IPS DF 4.7 (cell line): ENCODE results near the gene FEM1B.

Source experiments
- DNase-seq: peaks from one replicate; pipeline ENCODE4 v3.0.0-alpha.2; 2013; ENCODE audit warnings: low spot score; ENCODE audit errors: extremely low read depth

The FEM1B gene

DNA sequence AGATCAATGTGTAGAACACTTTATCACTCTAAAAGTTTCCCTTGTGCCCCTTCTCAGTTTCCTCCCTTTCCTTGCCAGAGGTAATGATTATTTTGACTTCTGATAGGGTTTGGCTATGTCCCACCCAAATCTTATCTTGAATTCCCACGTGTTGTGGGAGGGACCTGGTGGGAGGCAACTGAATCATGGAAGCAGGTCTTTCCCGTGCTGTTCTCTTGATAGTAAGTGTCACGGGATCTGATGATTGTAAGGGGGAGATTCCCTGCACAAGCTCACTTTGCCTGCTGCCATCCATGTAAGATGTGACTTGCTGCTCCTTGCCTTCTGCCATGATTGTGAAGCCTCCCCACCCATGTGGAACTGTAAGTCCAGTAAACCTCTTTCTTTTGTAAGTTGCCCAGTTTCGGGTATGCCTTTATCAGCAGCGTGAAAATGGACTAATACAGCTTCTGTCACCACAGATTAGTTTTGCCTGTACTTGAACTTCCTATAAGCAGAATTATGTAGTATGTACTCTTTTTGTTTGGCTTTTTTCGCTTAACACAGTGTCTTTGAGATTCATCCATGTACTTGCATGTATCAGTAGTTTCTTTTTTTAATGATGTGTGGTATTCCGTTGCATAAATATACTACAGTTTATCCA lies 7.2 kb downstream of the FEM1B start:
- no peak for DNase-seq

DNA sequence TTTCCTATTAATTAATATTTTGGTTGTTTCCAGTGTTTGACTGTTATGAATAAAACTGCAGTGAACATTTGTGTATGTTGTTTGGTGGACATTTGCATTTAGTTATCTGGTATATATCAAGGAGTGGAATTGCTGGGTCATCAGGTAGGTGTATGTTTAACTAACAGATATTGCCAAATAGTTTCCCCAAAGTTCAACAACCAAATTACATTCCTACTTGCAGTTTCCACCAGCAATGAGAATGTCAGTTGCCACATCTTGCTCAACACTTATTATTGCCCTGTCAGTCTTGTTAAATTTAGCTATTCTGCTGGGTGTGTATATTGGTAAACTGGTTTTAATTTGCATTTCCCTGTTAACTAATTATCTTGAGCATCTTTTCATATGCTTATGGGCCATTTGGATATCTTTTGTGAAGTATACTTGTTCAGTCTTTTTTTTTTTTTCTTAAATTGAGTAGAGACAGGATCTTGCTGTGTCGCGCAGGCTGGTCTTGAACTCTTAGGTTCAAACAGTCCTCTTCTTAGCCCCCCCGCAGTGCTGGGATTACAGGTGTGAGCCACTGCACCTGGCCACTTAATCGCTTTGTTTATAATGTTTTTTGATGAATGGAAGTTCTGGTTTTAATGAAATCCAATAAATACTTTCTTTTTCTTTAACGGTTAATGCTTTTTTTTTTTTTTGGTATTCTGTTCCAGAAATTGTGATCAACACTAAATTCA lies 7.9 kb downstream of the FEM1B start:
- no peak for DNase-seq

DNA sequence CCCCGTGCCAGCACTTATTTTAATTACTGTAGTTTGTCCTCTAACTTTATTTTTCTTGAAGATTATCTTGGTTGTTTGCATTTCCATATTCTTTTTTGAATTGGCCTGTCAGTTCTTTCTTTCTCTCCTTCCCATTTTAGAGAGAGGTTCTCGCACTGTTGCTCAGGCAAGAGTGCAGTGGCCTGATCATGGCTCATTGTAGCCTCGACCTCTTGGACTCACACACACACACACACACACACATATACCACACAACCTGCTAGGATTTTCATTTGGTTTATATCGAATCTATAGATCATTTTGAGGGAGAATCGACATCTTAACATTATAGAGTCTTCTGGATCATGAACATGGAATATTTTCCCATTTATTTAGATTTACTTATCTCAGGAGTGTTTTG lies 8.7 kb downstream of the FEM1B start:
- DNase-seq = no peak

DNA sequence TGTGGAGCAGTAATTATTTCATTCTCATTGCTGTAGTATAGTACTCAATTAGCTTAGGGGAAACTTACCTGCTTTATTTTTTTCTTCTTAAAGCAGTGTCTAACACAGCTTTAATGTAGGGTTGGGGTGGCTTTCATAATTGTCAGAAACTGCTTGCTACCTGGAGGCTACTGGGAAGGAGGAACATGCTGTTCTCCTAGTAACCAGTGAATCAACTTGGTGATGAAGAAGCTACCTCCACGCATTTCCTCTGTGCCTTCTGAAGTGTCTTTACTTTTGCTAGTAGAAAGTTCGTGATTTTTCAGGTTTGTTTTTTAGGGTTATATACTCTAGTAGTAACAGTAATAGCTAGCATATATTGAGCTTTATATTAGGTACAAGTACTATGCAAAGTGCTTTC lies 11.5 kb downstream of the FEM1B start:
- no peak for DNase-seq

DNA sequence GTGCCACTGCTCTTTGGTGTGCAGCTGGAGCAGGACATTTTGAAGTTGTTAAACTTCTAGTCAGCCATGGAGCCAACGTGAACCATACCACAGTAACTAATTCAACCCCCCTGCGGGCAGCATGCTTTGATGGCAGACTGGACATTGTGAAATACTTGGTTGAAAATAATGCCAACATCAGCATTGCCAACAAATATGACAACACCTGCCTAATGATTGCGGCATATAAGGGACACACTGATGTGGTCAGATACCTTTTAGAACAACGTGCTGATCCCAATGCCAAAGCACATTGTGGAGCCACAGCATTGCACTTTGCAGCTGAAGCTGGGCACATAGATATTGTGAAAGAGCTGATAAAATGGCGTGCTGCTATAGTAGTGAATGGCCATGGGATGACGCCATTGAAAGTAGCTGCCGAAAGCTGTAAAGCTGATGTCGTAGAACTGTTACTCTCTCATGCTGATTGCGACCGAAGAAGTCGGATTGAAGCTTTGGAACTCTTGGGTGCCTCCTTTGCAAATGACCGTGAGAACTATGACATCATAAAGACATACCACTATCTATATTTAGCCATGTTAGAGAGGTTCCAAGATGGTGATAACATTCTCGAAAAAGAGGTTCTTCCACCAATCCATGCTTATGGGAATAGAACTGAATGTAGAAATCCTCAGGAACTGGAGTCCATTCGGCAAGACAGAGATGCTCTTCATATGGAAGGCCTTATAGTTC lies 12.2 kb downstream of the FEM1B start:
- no peak for DNase-seq

DNA sequence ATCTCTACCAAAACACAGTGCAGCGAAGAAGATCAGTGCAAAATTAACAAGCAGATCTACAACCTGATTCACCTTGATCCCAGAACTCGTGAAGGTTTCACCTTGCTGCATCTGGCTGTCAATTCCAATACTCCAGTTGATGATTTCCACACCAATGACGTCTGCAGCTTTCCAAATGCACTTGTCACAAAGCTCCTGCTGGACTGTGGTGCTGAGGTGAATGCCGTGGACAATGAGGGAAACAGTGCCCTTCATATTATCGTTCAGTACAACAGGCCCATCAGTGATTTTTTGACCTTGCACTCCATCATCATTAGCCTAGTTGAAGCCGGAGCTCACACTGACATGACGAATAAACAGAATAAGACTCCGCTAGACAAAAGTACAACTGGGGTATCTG lies 13.2 kb downstream of the FEM1B start:
- DNase-seq = no peak

DNA sequence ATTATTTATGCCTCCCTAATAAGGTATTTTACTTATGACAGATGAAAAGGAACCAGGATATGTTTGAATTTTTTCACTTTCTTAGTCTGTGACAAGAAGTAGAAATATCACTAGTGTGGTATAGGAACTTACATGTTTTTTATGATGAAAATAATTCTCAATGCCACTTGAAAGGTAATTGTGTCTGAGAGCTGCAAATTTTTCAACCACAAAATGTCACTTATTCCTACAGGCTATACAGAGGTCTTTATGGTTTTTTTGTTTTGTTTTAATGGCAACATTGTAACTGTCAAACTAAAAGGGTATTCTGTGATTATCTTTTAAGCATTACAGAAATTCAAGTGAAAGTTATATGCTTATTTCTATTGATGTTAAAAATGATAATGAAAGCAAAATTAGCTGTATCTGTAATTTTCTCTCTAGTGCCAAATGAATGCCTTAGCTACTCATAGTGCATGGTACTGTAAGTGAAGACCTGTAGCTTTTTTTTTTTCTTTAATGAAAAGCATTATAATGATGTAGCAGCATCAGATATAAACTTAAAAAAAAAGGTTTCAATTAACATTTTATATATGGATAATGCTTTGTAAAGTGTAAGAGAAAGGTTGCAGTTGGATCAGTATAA lies 14.7 kb downstream of the FEM1B start:
- no peak for DNase-seq

DNA sequence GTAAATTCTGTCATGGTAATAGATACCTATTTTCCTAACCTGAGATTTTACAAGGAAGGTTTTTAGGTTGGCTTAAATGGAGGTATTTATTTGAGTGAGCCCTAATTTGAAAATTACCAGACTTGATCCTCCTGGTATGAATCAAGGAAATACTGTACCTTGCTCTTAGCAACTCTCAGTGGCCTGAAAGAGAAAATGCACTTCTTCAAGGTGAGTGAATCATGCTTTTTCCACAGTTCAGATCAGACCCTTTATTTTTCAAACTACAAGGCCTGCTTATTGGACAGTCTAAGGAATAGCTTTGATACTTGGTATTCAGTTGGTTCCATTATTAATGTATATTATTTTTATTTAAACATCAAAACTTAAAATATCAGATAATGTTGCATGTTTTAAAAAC lies 15.4 kb downstream of the FEM1B start:
- no peak for DNase-seq

DNA sequence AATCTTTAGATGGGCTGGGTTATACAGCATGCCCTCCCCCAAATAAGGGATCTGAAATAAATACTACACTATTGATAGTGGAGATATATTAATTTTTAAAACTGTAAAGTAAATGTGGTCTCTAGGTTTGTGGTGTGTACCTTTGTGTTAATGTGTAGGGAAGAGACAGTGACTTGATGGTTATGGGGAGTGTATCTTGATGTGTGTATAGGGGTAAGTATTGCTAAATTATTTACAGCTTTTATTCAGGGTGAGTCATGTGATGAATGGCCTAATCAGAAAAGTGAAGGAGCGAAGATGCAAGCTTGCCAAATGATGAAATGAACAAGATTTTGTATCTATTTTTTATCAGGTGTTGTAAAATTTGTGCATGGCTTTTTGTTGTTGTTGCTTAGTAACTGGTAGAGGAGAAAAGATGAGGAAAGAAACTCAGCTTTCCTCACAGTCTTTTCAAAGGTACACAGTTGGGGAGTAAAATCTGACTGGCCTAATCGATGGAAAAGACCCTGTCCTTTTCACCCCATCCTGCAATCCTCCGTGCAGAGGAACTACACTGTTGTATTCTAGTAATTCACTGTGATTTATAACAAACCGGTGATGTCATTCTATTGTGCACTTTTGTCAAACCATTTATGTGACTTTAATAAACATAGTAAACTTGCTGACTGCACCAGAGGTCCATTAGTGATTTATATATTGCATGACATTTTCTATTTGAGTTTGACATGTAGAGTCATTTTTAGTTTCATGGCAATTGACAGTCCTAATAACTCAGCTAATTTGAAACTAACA lies 17.7 kb downstream of the FEM1B start:
- no peak for DNase-seq

DNA sequence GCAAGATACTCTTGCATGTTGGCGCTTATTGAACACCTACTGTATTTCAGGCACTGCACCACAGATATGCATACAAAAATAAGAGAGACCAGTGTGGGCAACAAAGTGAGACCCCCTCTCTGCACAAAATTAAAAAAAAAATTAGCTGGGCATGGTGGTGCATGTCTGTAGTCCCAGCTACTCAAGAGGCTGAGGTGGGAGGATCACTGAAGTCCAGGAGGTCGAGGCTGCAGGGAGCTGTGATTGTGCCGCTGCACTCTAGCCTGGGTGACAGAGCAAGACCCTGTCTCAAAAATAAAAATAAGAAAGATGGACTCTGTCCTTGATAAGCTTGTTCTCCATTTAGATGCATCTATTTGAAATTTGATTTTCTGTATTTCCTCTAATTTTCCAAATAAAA lies 20.8 kb downstream of the FEM1B start:
- DNase-seq = no peak

DNA sequence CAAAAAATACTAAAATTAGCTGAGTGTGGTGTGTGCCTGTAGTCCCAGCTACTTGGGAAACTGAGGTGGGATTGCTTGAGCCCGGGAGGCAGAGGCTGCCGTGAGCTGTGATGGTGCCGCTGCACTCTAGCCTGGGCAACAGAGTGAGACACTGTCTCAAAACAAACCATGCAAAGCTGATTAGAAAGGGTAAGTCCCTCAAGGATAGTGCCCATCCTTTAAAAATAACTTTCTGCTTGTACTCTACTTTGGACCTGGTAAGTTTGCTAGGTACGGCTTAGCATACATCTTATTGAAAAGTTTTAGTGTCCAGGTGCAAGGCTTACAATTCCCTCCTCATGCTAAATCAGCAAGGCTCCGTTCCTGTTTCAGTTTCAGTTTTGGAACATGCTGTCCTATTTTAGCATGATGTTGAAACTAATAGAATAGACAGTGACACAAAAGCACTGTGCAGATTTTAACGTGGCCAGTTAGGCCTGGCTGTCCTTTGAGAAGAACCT lies 21.4 kb downstream of the FEM1B start:
- DNase-seq = no peak

DNA sequence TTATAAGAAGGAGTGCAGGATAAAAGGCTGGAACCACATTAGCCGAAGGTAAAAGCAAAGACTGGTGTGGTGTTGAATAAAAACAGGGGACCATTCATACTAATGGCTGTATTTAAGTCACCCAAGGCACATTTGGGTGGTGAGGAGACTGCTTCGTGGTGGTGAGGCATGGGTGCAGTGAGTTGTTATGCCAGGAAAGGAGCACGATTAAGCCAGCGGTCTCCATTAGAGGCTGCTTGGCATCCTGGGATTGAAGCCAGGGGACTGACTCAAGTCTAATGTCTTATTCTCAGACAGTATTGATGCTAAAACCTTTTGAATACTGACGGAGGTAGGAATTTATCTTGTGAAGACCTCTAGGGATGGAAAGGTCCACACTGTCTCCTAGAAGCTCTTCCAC lies 21.9 kb downstream of the FEM1B start:
- no peak for DNase-seq

DNA sequence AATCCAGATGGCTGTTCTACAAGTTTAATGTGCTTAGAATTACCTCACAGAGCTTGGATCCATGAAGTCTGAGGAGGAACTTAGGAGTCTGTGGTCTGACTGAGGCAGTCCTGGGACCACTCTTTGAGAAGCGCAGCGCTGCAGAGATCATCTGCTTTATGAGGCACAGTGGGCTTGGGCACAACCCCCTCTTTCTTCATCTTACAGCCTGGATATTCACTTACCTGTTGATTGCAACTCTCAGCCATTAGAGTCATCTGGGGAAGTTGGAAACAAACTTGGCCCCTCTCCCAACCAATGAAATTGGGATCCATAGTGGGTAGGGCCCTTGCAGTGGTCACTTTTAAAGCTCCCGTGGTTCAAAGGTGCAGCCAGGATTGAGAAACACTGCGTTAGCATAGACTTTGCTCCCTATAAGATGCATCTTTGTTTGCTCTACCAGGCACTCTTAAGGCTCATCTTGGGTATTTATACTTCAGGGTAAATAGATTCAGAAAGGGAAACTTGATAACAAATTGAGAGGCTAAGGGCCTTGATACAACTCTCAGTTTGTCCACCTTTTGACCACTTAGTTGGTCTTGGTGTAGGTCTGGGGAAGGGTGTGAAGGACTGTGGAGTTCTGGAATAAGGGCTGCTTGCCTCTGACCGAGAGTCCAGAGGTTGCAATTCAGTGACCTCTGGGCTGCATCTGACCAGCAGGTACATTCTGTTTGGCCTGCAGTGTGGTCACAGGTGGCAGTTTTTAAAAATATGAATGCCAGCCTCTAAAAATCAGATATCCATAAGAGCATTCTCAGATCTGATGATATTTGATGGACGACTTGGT lies 22.8 kb downstream of the FEM1B start:
- no peak for DNase-seq

DNA sequence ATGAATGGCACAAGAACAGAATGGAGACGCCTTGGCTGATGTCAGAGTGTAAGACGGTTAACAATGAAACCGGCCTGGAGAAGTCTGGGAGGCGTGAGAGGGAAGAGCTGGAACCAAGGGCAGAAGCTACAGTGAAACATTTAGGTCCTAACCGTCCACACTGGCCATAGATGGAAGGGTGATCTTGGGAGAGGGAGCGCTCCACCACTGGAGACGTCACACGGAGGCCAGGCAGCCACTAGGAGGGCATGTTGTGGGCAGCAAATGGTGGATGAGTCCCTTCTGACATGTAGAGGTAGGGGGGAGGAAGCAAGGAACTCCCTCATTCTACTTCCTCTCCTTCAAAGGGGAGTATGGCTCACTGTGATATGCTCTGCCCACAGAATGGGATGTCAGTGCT lies 23.8 kb downstream of the FEM1B start:
- DNase-seq = no peak

DNA sequence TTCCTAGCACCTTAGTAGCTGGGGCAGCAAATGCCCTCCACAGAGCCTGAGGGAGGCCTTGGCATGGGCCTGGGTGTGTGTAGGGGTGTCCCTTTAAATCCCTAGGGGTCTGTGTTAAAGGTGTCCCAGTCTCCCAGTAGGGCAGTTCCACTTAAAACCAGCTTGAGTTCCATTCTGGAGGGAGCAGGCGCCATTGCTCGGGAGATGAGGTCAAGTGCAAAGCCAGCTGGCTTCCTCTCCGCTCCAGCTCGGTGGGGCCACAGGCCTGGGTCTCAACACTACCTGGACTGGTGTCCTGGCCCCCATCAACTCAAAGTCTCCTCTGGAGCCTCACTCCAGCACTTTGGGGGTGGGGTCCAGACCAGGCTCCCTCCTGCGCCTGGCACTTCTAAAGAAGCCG lies 25.2 kb downstream of the FEM1B start:
- no peak for DNase-seq

DNA sequence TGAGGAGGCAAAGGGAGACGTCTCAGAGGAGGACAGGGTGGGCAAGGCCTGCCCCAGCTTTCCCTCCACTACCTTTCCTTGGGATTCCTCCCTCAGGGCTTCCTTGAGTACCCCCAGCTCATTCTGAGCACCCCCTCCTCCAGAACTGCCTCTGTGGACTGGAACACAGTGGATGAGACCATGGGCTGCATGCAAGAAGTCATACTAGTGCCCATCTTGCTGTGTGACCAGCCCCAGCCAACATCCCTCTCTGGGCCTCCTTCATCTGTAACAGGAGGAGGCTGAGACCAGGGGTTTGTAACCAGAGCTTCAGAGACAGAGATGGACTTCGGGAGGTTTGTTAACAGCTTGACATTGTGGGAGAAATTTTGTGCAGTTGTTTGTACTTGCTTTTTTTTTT lies 25.6 kb downstream of the FEM1B start:
- DNase-seq = no peak

DNA sequence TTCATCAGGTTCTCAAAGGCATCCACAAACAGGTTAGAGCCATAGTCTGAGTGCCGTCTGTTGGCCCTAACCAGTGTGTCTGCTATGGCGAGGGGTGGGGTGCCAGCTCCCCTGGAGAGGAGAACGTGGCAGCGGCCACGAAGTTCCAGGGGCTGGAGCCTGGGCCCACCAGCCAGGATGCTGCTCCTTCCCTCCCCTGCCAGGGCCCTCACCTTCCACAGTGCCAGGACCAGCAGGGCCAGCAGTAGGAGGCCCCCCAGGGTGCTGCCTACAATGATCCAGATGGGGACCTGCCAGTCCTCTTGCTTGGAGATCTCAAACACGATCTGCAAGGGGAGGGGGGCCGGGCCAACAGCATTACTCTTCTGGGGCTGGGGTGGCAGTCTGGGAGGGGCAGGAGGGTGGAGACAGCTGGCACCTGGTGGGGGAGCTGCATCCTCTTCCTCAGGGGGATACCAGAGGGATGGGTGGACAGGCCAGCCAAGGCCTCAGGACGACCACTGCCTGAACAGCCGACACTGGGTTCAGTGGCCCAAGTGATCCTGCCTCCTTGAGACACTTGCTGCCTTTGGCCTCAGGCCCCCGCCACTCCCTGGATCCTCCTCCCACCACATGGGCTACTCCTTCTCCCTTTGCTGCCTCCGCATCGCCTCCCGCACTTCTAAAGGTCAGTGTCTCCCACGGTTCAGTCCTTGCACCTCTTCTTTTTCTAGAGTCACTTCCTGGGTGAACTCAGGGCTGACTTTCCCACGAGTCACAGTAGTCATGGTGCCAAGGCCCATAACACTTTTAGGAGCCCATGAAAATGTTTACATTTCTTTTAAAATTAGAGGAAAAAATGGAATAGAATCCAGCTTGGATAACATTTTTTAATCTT lies 26.3 kb downstream of the FEM1B start:
- no peak for DNase-seq

DNA sequence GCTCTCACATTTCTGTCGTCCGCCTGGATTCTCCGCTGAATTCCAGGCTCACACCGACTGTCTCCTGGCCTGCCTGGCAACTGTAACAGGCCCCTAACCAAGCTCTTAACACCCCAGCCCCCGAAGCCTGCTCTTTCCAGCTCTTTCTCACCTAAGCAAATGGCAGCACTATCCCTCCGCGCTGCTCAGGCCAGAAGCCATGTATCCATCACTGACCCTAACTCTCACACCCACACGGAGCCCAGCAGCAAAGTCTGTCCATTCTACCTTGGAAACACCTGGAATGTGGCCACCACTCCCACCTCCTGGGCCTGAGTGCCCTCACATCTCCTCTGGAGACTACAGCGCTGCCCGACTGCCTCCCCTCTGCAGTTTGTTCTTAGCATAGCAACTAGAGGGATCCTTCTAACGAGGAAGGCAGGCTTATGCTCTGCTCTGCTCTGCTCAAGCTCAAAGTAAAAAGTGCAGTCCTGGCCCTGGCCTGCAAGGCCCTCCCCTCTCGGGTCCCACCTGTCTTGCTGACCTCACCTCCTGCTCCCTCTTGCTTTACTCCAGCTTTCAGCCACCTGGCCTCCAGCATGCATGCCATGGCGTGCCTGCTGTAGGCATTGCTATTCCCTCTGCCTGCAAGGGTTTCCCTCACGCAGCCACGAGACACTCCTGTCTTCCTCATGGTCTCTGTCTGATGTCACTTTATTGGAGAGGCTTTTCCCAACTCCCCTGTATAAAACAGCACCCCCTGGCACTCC lies 27.2 kb downstream of the FEM1B start:
- DNase-seq = no peak

DNA sequence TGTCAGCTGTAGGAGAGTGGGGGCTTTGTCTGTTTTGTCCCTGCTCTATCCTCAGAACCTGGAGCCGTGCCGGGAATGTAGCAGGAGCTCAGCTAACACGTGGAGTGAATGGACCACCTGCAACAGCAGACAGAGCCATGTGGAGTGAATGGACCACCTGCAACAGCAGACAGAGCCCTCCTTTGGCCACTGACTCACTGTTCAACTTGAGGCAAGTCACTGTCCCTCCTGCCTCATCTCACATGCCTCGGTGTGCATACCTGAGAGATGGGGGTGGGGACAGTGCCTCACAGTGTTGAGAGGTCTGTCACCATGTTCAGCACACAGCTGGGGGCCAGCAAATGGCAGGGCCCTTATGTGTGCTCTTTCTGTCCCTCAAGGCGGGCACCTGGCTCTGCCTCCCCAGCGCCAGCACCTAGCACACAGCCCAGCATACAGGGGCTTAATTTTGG lies 27.9 kb downstream of the FEM1B start:
- DNase-seq = no peak
